Activated T-cell treated with anti-CD3 and anti-CD28 coated beads for 4 hours (primary cell): Measurements from ENCODE around the gene PRKCH.

Experiments used
- DNase-seq: peaks from one replicate; pipeline ENCODE4 v3.0.0-alpha.2; 2020

Gene PRKCH

DNA sequence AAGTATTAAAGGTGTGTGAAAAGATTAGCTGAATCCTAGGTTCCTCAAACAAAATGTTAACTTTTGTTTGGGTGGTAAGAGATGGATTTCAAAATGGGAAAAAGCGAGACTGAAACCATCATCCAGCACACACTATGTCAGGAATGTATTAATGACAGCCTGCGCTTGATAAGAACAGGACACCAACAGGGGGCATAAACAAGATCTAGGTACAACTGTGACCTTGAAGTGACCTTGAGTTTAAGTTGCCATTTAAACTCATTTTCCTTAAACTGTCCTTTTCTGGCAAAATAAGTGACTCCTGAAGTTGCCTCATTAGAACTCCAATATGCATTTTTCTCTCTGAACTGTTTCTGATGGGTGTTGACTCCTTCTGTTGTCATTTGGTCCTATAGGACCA, 17.1 kb downstream of the PRKCH start:
- no peak for DNase-seq

DNA sequence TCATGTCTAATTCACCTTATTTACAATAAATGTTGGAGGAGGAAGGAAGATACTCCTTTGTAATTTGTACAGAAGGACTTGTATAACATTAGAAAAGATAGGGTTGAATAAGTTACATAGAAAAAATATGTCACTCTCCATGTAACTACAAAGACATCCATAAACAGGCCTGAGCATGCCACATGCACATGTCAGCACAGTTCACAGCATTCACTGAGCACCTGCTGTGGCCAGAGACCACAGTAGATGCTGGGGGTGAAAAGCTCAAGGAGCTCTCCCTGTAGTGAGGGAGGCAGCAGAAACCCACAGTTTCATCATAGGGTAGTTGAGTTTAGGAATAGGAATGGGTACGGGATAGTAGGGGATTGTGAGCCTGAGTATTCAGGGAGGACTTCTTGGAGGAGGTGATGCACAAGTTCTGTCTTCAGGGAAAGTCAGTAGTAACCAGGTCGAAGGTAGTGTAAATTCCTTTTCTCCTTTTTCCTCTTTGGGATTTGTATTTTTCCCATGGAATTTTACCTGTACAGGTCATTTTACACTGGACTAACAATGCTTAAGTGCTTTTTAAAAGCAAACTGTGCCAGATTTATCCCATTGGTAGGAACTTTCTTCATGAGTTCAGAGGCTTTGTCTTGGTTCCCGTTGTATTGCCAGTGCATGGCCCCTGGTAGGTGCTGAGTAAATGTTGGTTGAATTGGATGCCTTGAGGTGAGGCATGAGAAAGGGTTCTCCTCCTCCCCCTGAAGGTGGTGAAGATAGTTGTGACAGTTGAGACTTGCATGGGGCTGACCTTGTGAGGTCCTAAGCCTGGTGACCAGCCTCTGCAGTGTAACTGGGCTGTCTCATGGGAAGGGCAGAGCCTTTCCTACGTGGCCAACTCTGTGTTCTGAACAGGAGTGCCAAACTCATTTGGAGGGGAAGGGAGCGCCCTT, 20.2 kb downstream of the PRKCH start:
- no peak for DNase-seq

DNA sequence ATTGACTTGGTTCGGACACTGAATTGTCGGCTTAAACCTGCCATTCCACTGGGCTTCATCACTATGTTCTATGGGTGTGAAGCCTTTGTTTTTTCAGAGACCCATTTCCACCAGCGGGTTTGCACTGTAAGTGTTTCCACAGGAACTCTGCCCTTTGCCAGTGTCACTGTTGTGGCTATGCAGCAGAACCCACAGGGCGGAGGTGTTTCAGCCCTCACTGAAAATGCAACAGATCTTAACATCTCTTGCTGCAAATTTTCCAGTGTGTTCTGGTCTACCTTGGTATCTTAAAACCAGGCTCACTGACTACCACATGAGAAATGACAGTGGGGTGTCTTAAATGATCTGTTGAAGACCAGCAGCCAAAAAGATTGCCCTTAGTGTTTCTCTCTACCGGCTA, 21.1 kb downstream of the PRKCH start:
- peak; percentile 71 for DNase-seq

DNA sequence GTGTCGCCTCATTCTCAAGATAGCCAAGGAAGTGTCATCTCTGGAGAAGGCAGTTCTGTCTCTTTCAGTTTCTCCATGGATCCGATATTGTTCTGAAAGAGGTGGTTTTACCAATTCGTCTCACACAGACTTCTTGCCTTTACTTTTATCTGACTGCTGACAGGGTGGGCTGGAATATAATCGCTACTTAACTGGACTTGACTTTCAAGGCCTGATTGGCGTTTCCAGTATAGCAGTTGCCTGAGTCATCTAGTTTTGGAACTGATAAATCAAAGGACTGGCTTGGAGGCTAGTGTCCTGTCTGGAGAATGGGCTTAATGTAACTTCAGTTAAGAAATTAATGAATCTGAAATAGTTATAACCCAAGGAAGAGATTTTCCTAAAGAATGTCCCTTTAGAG, 21.6 kb downstream of the PRKCH start:
- DNase-seq, result no peak

DNA sequence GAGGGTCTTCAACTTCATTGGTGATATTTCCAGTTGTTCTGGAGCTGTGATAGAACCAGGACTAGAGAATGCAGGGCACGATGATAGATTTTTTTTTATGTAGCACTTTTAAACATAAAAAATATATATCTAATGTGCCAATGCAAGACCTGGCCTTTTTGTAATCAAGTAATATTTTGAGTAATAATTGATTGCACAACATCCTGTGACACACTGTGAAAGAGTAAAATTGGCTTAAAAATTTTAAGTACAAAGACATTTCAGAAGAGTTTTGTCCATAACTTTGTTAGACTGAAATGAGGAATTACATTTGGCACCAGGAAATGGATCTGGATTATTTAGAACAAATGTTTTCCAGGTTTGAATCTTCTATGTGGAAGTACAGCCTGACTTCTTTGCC, 22.1 kb downstream of the PRKCH start:
- no peak for DNase-seq

DNA sequence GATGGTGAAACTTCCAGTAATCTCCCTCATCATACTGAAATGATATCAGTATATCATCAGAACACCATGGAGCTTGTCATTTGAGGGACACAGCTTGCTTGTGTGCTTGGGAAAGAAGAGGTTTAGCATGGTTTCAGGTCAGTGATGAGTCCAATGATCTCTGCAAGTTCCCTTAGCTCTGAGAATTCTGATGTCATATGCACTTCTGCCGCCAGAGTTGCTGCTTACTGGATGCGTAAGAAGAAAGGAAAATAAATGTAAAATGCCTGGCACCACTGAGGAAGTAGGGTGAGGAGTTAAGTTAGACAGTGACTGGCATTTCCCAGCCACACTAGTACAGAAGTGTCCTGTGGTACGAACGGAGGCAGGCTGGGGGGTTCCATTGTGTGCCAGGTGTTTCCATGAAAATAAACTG, 22.6 kb downstream of the PRKCH start:
- no peak for DNase-seq

DNA sequence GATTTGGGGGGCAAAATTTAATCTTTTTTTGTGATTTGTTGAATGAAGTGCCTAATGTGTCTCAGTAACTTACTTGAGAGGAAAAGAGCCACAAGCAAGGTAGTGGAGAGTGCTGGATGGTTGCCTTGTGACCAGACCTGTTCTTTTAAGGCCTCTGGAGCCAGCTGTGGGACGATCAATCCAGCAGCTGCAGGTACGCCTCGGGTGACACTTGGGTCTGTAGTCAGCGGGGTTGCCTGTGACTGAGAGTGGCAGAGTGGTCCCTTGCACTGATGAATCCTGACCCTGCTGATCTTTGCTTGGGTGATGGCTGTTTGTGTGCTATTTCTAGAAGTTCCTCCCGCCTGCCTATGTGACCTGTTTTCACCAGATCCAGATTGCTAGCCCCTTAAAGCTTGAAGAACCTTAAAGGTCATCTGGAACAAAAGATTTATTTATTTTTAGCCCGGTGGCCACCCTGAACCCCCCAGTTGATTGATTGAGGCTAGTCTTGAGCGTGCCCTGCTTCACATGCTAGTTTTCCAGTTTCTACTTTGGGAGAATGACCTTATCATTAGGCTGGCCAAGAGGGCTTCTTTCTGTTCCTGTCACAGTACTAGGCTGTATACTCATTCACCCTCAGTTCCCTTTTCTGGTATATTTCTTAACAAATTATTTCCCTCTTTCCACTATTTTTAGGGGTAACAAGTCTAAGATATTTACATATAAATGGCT, 23.2 kb downstream of the PRKCH start:
- DNase-seq, result no peak

DNA sequence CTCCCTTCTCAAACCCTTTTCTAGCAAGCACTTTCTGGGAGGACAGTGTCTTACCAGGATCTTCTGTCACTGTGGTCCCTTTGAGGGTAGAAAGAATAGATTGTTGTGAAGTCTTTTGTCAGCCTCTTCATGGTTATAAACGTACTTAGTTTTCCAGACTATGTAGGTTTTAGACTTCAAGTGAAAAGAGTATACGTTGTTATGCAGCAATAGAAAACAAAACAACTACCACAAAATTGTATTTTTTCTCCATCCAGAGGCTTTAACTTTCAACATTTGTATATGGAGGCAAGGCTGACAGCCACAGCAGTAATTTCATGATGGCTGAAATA, 23.7 kb downstream of the PRKCH start:
- DNase-seq, result no peak

DNA sequence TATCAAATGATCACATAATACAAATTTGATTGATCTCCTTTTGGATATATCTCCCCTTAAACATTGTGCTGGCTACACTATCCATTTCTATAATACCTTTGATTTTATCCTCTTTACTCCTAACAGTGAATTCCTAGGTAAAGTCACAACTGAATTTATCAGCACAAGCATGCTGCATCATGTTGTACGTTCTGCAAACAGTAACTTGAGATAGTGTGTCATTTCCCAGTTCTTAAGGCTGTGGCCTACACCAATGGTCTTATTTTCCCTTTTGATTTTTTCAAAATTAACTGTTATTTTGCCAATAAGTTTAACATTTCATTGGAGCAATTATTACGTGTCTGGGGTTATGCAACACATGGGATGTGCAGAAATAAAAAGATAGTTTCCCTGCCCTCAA, 24.8 kb downstream of the PRKCH start:
- DNase-seq, result no peak

DNA sequence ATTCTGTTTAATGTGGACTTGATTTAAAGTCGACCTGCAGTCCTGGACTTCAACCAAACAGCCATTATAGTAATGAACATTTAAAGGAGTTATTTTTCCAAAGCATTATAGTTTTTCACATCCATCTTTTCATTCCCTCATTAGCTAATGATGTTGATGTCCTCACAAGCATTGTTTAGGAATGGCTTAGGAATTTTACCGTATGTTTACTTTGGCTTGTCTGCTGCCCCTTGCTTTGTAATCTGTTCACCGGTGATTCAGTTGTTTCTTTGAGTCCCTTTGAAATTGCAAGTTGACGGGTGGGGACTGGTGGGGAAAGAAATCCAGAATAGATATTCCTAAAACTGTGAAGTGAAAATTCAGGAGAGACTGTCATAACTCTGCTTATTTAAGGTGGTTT, 25.4 kb downstream of the PRKCH start:
- DNase-seq, result no peak

DNA sequence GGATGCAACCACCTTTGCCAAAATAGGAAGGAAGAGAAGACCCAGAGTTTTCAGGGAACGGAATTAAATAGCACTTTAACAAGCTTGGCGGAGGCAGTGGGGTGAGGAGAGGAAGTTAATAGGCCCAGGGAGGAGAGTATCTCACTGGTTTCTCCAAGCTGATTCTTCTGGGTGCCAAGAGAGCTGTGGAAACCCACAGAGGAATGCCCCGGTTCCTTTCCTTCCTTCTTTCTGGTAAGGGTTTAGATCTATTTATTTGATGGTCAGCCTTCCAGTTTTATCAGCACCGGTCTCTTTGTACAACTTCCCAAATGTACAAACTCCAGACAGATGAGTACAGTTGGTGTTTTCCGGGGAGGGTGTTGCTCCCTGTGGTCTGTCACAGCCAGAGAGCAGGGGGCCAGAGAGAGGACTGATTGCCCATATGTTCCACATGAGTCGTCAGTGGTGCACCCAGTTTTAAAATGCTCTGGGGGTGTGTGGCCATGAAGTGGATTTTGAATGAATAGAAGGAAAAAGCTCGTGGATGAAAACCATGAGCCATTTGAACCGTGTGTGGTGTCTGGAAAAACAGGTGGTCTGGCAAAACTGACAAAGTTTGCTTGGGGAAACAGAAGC, 26.6 kb downstream of the PRKCH start:
- no peak for DNase-seq

DNA sequence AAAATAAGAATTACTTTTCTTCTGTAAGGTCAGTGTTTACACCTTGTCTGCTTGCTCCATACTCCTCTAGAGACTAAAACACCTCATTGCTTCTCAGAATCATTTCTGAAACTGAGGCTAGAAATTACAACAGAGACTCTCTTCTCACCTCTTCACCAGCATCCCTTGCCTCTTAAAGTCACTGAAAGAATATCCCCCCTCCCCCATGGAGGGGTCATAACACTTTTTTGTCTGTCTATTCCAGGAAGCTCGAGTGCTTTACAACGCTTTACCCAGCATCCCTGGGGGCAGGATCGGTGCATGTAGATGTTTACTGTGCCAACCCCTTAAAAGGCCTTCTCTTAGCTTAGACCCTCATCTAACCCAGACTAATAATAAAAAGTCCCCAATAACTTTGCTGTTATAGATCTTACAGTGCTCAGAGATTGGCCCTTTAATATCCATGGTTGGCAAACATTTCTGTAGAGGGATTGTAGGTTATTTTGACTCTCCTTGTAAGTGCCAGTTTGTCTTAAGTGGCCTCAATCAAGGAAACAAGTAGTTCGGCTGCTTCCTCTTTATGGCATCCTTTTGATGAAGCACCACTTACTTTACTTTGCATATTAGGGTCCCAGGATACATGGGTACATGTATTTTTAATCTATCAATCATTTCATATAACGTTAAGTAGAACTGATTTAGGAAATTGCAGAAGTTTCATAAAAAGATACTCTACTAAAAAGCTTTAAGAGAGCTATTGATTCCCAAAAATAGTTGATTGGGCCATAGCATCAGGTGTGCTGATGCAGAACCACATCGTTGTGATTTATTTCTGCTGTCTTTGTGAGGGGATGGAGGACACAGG, 29.3 kb downstream of the PRKCH start:
- no peak for DNase-seq

DNA sequence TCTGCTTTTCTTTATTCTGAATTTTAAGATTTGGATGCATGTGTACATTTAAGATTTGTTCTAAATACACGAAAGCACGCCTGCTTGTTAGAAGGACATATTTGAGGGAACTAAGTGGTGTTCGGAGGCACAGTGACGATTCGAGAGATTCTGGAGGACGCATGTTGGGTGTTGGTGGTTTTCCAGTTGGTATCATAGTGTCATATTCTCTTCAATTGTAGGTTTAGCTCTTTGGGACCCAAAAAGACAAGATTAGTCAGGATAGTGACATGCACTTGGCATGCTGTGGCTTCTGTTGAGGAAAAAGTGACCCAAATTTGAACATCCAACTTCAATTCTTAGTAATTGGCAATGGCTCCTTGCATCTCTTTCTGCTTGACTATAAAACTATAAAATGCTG, 30.1 kb downstream of the PRKCH start:
- no peak for DNase-seq

DNA sequence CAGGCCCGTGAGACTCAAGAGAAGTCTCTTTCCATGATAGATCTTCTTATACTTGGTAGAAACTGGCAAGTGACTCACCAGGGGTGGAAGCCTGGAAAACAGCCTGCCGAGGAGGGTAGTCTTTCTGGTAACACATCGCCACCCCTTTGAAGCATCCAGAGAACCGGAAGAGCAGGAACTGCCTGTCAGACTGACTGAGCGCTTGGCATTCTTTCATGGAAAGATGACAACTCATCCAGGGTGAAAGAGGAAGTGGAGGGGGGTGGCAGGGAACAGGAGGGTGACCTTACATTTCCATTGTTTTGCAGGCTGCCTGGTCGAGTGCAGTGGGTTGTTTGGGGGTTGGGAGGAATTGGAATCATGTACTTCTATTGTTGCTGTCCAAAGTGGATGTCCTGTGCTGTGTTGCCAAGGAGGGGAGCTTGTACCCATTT, 34.5 kb downstream of the PRKCH start:
- no peak for DNase-seq

DNA sequence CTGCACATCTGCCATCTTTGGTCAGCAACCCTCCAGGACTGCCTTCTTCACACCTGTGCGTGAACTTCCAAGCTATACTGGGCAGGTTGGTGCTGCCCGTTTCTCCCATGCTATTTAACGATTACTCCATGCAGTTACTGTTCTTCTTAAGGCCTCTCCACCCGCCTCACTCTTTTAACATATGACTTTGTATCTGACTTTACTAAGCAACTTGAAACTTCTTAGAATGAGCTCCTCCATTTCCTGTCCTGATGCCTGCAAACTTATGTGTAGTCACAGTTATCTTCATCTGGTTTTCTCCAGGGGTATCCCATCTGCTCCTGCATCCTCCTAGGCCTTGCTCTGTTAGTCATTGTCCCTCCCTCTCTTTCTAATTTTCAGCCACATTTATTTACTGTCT, 35.7 kb downstream of the PRKCH start:
- no peak for DNase-seq

DNA sequence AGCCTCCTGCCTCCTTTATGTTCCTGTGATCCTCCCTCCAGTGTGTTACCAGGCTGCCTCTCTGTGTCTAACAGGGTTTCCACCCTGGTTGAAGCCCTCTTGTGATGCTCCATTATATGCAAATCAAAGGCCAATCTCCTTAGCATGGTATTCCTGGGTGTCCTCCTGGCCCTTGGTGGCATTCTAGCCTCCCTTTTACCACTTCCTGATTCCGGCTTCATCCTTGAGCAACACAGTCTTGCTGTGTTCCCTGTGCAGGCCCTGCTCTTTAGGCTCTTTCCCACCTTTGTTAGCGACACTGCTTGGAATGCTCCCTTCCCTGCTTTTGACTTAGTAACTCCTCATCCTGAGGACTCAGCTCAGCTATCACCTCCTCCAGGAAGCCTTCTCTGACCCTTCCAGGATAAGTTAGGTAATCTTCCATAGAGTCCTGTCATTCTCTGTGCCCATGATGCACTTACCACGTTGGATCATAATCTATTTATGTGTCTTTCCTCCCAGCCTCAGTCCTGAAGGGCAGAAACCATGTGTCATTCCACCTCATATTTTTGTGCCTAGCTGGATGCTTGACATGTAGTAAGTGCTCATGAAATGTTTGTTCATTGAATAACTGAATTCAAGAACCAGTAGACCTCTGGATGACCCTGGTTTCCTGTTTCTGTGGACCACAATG, 37.3 kb downstream of the PRKCH start:
- no peak for DNase-seq

DNA sequence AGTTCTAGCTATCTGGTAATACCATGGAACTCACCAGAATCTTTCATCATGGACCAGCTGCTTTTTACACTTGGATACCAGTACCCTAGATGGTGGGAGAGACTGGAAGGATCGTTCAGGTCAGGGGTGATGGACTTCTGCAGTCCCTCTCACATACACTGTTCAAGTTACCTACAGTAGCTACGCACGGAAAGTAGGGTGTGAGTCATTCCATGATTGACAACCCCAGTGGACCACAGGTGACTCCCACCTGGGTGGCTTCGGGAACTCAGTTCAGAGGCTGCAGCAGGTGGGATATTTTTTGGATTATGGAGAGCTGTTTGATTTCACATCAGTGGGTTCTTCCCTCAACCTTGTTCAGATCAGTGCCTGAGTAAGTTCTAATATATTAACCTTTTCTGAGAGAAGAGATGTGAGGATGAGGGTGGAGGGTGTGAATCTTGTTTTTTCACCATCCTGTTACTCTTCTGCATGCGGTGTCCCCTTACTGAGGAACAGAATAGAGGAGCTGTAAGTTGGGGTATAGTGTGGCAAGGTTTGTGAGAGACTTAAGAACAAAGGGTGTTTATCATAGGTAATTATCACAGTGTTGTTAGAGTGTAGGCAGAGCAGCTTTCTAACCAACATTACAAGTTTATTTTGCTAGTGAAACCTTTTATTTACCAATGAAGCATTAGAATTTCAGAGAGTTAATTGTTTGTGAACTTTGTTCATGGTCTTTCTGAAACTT, 39.6 kb downstream of the PRKCH start:
- no peak for DNase-seq

DNA sequence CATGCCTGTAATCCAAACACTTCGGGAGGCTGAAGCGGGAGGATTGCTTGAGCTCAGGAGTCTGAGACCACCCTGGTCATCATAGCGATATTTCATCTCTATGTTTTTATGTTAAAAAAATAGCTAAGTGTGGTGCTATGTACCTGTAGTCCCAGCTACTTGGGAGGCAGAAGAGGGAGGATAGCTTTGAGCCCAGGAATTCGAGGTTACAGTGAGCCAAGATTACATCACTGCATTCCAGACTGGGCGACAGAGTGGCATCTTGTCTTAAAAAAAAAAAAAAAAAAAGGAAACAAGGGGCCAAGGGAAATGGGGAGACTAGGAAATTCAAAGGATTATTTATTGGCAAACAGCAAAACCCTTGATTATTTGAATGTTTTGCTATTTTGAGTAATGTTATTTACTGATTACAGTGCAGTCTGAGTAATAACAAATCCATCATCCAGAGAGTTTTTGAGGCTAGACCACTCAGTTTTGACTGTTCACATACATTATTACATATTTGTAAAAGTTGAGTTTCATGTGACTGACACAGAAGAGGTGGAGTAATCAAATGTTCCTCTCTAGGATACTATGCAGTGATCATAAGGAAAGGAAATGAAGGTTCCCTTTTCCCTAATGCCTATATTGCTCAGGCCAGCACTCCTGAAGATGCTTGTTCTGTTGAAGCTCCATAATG, 40.8 kb downstream of the PRKCH start:
- DNase-seq, result no peak

DNA sequence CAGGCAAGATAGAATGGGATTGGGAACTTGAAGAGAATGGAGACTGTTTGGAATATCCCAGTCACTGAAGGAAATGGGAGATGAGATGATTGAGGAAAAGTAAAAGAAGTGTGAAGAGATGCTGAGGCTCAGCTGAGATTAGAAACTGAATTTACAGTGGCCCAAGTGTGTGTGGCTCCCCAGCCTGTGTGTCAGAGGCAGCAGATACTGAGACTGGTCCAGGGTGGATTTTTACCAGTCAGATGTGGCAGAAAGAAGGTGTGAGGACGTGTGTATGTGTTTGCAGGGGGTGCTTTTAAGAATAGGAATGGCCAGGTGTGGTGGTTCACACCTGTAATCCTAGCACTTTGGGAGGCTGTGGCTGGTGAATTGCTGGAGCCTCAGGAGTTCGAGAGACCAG, 42.9 kb downstream of the PRKCH start:
- DNase-seq, result no peak

DNA sequence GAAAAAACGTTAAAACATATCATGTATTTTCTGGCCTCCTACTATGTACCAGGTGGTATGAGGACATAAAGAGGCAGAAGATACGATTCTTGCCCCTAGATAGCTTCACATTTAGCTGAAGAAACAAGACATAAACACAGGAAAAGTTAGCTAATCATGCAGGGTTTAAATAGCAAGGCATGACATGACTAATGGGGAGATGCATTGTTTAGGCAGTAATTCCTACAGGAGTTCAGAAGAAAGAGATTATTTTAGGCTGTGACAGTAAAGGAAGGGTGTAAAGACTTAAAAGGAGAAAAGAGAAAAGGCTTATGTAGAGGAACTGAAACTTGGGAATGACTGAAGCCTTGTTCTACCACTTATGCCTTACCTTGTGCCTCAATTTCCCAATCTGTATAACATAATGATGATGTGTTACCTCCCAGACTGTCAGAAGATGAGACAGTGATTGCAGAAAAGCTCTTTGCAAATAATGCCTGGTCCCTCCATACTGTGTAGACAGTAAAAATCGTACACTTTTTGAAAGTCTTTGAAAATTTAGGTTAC, 44.4 kb downstream of the PRKCH start:
- DNase-seq, result no peak
